Measurements from ENCODE around the gene TASOR2. TPM values are rescaled to one million over a fixed set of nuclear protein-coding genes. Genes with fewer than 3 reads are reported as not detected.

The TASOR2 gene
- total RNA-seq, 4 donors from 2014 or later: 51.8 to 71.8 (median 64.2) TPM

DNA sequence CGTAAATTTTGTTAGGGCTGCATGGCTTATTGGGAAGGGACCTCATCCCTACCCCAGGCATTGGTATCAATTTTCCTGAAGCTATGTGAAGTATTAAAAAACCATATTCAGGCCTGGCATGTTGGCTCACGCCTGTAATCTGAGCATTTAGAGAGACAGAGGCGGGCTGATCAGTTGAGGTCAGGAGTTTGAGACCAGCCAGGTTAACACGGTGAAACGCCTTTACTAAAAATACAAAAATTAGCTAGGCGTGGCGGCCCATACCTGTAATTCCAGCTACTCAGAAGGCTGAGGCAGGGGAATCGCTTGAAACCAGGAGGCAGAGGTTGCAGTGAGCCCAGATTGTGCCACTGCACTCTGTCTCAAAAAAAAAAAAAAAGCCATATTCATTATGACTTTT lies 7.1 kb downstream of the TASOR2 start:
- Histone ChIP-seq H3K36me3 (no peaks in the 10 kb centered on the region), H3K9me3 (no peaks in the 10 kb centered on the region), H3K4me3 (no peak overlapping the region), H3K4me1 (peaks cover 0 to 55% (median 6%) of the 10 kb centered on the region in 3 donors), H3K27me3 (no peaks in the 10 kb centered on the region), H3K27ac (no peak overlapping the region)
- no peak for ATAC-seq
- TF ChIP-seq, protein P1, sequence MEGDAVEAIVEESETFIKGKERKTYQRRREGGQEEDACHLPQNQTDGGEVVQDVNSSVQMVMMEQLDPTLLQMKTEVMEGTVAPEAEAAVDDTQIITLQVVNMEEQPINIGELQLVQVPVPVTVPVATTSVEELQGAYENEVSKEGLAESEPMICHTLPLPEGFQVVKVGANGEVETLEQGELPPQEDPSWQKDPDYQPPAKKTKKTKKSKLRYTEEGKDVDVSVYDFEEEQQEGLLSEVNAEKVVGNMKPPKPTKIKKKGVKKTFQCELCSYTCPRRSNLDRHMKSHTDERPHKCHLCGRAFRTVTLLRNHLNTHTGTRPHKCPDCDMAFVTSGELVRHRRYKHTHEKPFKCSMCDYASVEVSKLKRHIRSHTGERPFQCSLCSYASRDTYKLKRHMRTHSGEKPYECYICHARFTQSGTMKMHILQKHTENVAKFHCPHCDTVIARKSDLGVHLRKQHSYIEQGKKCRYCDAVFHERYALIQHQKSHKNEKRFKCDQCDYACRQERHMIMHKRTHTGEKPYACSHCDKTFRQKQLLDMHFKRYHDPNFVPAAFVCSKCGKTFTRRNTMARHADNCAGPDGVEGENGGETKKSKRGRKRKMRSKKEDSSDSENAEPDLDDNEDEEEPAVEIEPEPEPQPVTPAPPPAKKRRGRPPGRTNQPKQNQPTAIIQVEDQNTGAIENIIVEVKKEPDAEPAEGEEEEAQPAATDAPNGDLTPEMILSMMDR (IDR thresholded peaks at IDR 0.05): no peak
- TF ChIP-seq POLR2AphosphoS5 (IDR thresholded peaks at IDR 0.05) (no peak), POLR2A (IDR thresholded peaks at IDR 0.05) (no peak), EP300 (IDR thresholded peaks at IDR 0.05) (no peak)
- WGBS, 2 donors (ENCODE audit: low coverage in 1 of 2): 84 to 96% methylated on average over 5 to 6 of the region's 8 CpGs

DNA sequence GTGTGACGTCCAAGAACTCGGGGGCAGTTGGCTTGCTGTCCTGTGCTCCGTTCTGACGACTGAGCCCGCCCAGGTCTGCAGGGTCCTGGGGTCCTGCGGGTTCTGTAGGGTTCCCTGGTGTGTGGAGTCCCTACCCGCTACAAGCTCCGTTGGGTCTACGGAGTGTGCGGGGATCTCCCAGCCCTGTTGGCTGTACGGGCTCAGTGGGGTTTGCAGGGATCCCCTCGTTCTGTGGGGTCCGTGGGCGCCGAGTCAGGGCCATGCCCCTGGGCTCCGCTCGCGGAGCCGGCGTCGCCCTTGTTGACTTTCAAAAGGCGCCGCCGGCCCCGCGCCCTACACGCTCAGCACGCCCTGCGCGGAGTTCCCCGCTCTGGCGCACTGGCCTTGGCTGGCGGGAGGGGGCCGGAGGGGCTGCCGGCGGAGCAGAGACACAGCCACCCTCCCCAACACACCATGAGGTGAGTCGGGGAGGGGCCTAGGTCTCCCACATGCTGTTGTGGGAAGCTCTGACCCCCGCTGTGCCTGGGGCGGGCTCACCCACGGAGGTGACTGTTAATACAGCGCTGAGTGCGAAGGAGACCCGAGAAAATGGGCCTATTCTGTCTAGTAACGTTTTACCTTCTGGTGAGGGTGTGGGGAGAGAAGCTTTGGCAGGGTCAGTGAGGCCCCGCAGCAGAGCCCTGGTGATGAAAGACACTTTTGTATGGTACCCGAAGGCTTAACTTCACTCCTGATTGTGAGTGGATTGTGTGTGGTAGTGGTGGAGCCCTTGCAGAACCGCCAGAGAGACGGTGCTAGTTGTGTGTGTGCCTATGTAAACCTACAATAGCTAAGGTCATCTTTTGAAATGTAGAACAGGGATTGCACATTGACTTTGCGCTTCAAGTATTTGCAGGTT lies 8.1 kb downstream of the TASOR2 start:
- peak overlapping the region in 1 of 4 donors; percentile 58 for H3K27ac ChIP-seq
- TF ChIP-seq, protein P1 (IDR thresholded peaks at IDR 0.05): no peak
- TF ChIP-seq POLR2A (IDR thresholded peaks at IDR 0.05) (no peak), POLR2AphosphoS5 (IDR thresholded peaks at IDR 0.05) (no peak), EP300 (IDR thresholded peaks at IDR 0.05) (no peak)
- peaks cover 0 to 45% (median 6%) of the 10 kb centered on the region in 3 donors for H3K4me1 ChIP-seq
- H3K4me3 ChIP-seq: peak overlapping the region; percentile 29 to 56
- peak; percentile 73 for ATAC-seq
- WGBS, 2 donors (ENCODE audit: low coverage in 1 of 2): 25 to 42% methylated on average over 10 of the region's 49 CpGs
- no peaks in the 10 kb centered on the region for H3K9me3 ChIP-seq
- H3K27me3 ChIP-seq: no peaks in the 10 kb centered on the region
- H3K36me3 ChIP-seq: no peaks in the 10 kb centered on the region

DNA sequence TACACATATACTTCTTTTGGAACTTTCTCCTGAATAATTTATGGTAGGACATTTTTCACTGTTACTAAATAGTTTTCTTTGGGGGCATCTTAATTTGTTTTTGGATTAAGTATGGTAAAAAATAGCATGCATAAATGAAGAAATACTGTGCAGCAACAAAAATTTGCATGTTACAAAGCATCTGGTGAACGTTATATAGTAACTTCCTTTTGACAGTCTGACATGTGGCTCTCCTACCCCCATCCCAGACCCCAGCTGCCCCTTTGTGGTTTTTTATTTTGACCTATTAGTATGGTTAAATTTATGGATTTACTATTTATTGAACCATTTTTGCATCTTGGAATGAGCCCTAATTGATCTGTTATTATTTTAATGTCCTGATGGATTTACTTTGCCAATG lies 9.9 kb downstream of the TASOR2 start:
- H3K27ac ChIP-seq: no peak overlapping the region
- TF ChIP-seq POLR2AphosphoS5 (IDR thresholded peaks at IDR 0.05) (no peak), POLR2A (IDR thresholded peaks at IDR 0.05) (no peak), EP300 (IDR thresholded peaks at IDR 0.05) (no peak)
- TF ChIP-seq, protein P1 (IDR thresholded peaks at IDR 0.05): no peak
- H3K9me3 ChIP-seq: no peaks in the 10 kb centered on the region
- no peaks in the 10 kb centered on the region for H3K27me3 ChIP-seq
- ATAC-seq: no peak
- WGBS, 2 donors (ENCODE audit: low coverage in 1 of 2): 72 to 91% methylated on average over 1 of the region's 1 CpG
- peaks cover 0 to 35% (median 6%) of the 10 kb centered on the region in 3 donors for H3K4me1 ChIP-seq
- H3K36me3 ChIP-seq: no peaks in the 10 kb centered on the region
- no peak overlapping the region for H3K4me3 ChIP-seq

DNA sequence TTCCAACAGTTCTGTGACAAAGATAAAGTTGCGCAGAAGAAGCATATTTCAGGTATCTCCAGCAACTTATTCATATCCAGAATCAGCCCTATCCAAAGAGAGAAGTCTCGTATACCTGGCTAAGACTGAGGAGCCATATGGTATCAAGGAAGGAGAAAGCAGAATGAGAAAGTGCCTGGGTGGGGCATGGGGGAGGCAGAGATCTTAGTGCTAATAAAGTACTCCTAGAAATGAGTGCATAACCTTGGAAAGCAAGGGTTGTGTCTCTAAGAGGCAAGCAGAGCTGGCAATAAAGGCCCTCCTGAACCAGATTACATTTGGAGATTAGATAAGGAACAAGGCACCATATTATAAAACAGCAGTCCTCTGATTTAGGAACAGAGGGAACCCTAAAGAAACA lies 12.7 kb downstream of the TASOR2 start:
- Histone ChIP-seq H3K9me3 (no peaks in the 10 kb centered on the region), H3K27ac (no peak overlapping the region), H3K4me3 (no peak overlapping the region), H3K4me1 (peaks cover 0 to 25% (median 4%) of the 10 kb centered on the region in 3 donors), H3K27me3 (no peaks in the 10 kb centered on the region), H3K36me3 (no peaks in the 10 kb centered on the region)
- 97 to 100% methylated on average over 2 of the region's 2 CpGs for WGBS, 2 donors (ENCODE audit: low coverage in 1 of 2)
- ATAC-seq: no peak
- TF ChIP-seq, protein P1 (IDR thresholded peaks at IDR 0.05): no peak
- TF ChIP-seq POLR2A (IDR thresholded peaks at IDR 0.05): no peak
- TF ChIP-seq EP300 (IDR thresholded peaks at IDR 0.05): no peak
- TF ChIP-seq POLR2AphosphoS5 (IDR thresholded peaks at IDR 0.05): no peak

DNA sequence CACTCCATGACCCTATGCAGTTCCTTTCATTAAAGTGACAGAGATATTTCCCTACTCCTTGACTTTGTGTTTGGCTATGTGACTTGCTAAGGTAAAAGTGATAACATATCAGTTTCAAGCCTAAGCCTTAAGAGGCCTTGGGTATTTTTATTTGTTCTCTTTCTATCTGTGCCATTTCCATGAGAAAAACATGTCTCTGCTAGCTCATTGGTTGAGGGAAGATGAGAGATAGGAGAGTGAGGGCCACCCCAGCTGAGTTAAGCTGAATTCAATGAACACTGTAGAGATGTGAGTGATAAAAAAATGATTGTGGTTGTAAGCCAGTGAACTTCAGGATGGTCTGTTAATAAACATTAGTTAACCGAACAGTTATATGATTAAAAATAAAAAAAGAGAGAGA lies 13.4 kb downstream of the TASOR2 start:
- H3K27ac ChIP-seq: no peak overlapping the region
- H3K4me1 ChIP-seq: peaks cover 0 to 18% (median 1%) of the 10 kb centered on the region in 3 donors
- TF ChIP-seq EP300 (IDR thresholded peaks at IDR 0.05): no peak
- no peak for TF ChIP-seq POLR2AphosphoS5 (IDR thresholded peaks at IDR 0.05)
- TF ChIP-seq POLR2A (IDR thresholded peaks at IDR 0.05): no peak
- TF ChIP-seq, protein P1 (IDR thresholded peaks at IDR 0.05): no peak
- H3K27me3 ChIP-seq: no peaks in the 10 kb centered on the region
- H3K9me3 ChIP-seq: no peaks in the 10 kb centered on the region
- no peak overlapping the region for H3K4me3 ChIP-seq
- ATAC-seq: no peak
- WGBS, 2 donors (ENCODE audit: low coverage in 1 of 2): 85 to 100% methylated on average over 1 of the region's 1 CpG
- no peaks in the 10 kb centered on the region for H3K36me3 ChIP-seq
